Lung (tissue), 12 donors: ENCODE results near the gene CEP152. TPM values are rescaled to one million over a fixed set of nuclear protein-coding genes. Genes with fewer than 3 reads are reported as not detected.

Source experiments
- ATAC-seq: fragments of 200-7000 bp; cut with Tn5 transposase; one replicate; pipeline ENCODE4 v1.9.1; 2020; ENCODE audit warnings: moderate number of reproducible peaks; ENCODE audit not compliant: insufficient read depth, low FRiP score
- DNase-seq, 3 donors: peaks; one replicate each; pipeline ENCODE4 v3.0.0-alpha.2; 2013 to 2017
- H3K27ac ChIP-seq, 2 donors: one replicate each; pipeline ENCODE4 v1.5.1; 2013; ENCODE audit warnings: mild to moderate bottlenecking in 2 of 2, moderate library complexity in 2 of 2, control low read depth in 1 of 2, inconsistent platforms in 1 of 2, low read depth in 1 of 2, low read length in 1 of 2
- H3K27me3 ChIP-seq, 3 donors: one replicate each; pipeline ENCODE4 v1.5.1; 2013; ENCODE audit warnings: low read length in 2 of 3; ENCODE audit not compliant: control insufficient read depth in 3 of 3, insufficient read depth in 3 of 3
- H3K36me3 ChIP-seq, 4 donors: one replicate each; pipeline ENCODE4 v1.5.1; 2013; ENCODE audit warnings: low read length in 4 of 4, mild to moderate bottlenecking in 1 of 4, moderate library complexity in 1 of 4; ENCODE audit not compliant: control insufficient read depth in 4 of 4, insufficient read depth in 4 of 4
- H3K4me1 ChIP-seq, 5 donors: one replicate each; pipeline ENCODE4 v1.5.1; 2013; ENCODE audit warnings: low read length in 5 of 5, mild to moderate bottlenecking in 2 of 5, moderate library complexity in 1 of 5; ENCODE audit not compliant: control insufficient read depth in 5 of 5, insufficient read depth in 5 of 5
- H3K4me3 ChIP-seq: one replicate; pipeline ENCODE4 v1.5.1; 2013; ENCODE audit warnings: mild to moderate bottlenecking, control low read depth, moderate library complexity
- H3K9ac ChIP-seq, 2 donors: one replicate each; pipeline ENCODE4 v1.5.1; 2013; ENCODE audit warnings: low read length in 2 of 2, control low read depth in 1 of 2; ENCODE audit not compliant: insufficient read depth in 1 of 2
- H3K9me3 ChIP-seq, 4 donors: one replicate each; pipeline ENCODE4 v1.5.1; 2013; ENCODE audit warnings: low read length in 3 of 4, mild to moderate bottlenecking in 1 of 4, moderate library complexity in 1 of 4; ENCODE audit not compliant: control insufficient read depth in 4 of 4, insufficient read depth in 3 of 4
- CTCF ChIP-seq: IDR thresholded peaks from 2 replicates; pipeline ENCODE4 v1.5.1; 2012; ENCODE audit warnings: mild to moderate bottlenecking; ENCODE audit errors: control extremely low read depth, extremely low read depth
- WGBS, 2 donors: extraction: QIAGEN DNeasy Blood & Tissue Kit; methylation state at CpG; one replicate each; pipeline ENCODE4 v1.1.7; 2013; 5-methylcytosine and 5-hydroxymethylcytosine counted together
- polyA plus RNA-seq, 2 donors: library from polyadenylated mRNA; stranded (reverse); fragments of 200-250 nt; gene quantifications; one replicate each; pipeline ENCODE4 v1.2.1, GENCODE V29; 2013
- total RNA-seq, 2 donors: library from RNA; depleted of rRNA in 1 of 2; stranded (reverse); fragments of >200 nt in 1 of 2; gene quantifications; one replicate each; pipeline ENCODE4 v1.2.1, GENCODE V29; 2014 to 2021
- donor health status: control.
- donor health status: control.
- donor health status: Bipolar disorder and iron deficiency.
- donor health status: healthy.
- donor health status: DM: yes; HTN: yes; CAD: no.

CEP152 gene
- total and polyA plus RNA-seq, 4 donors, result 0.86 to 15.4 (median 3.0) TPM

- Histone ChIP-seq H3K27ac (no peak overlapping the region), H3K9ac (no peak overlapping the region), H3K36me3 (peaks cover 0 to 8% (median 0%) of the 10 kb centered on the region in 4 donors), H3K9me3 (no peaks in the 10 kb centered on the region), H3K4me1 (no peaks in the 10 kb centered on the region), H3K27me3 (no peaks in the 10 kb centered on the region), H3K4me3 (no peak overlapping the region)
- DNase-seq (no peak), ATAC-seq (no peak)
- TF ChIP-seq CTCF, result no peak
- 78 to 89% methylated on average over 1 of the region's 1 CpG for WGBS, 2 donors
These were observed 33.1 kb downstream of the CEP152 start for GRCh38 chr15:48777645-48778330.

GRCh38 chr15:48775546-48775945, 35.3 kb downstream of the CEP152 start:
- no peak for TF ChIP-seq CTCF
- Histone ChIP-seq H3K27ac (no peak overlapping the region), H3K4me3 (no peak overlapping the region), H3K9ac (no peak overlapping the region), H3K9me3 (no peaks in the 10 kb centered on the region), H3K36me3 (peaks cover 0 to 1% (median 0%) of the 10 kb centered on the region in 4 donors), H3K27me3 (no peaks in the 10 kb centered on the region), H3K4me1 (no peaks in the 10 kb centered on the region)
- 78 to 84% methylated on average over 2 of the region's 2 CpGs for WGBS, 2 donors
- ATAC-seq, result no peak
- no peak for DNase-seq

- Histone ChIP-seq H3K4me1 (no peaks in the 10 kb centered on the region), H3K27me3 (no peaks in the 10 kb centered on the region), H3K27ac (no peak overlapping the region), H3K9ac (no peak overlapping the region), H3K9me3 (no peaks in the 10 kb centered on the region), H3K4me3 (no peak overlapping the region), H3K36me3 (no peaks in the 10 kb centered on the region)
- ATAC-seq, result no peak
- no peak for DNase-seq
- no peak for TF ChIP-seq CTCF
- 96 to 100% methylated on average over 1 of the region's 1 CpG for WGBS, 2 donors
These were observed 36.4 kb downstream of the CEP152 start for GRCh38 chr15:48774484-48774883.

- no peak for TF ChIP-seq CTCF
- 90% methylated on average over 4 of the region's 4 CpGs for WGBS, 2 donors
- ATAC-seq (no peak), DNase-seq (no peak)
- Histone ChIP-seq H3K9me3 (no peaks in the 10 kb centered on the region), H3K4me1 (no peaks in the 10 kb centered on the region), H3K27me3 (no peaks in the 10 kb centered on the region), H3K9ac (no peak overlapping the region), H3K36me3 (peaks cover 0 to 8% (median 5%) of the 10 kb centered on the region in 4 donors), H3K27ac (no peak overlapping the region), H3K4me3 (no peak overlapping the region)
These were observed 44.7 kb downstream of the CEP152 start for GRCh38 chr15:48766196-48766595.
